ENCODE data around the gene ARHGEF5. TPM values are rescaled to one million over a fixed set of nuclear protein-coding genes. Genes with fewer than 3 reads are reported as not detected.
"Not testable (repeated sequence)": the region's sequence is repeated elsewhere in the genome, so short reads cannot be mapped to it uniquely, and the experiment has no call there.

The ARHGEF5 gene
- total RNA-seq, 2 donors from 2014 or later = 4.7 to 5.0 TPM

GRCh38 chr7:144356860-144357259 is 1.7 kb downstream of the ARHGEF5 start:
- not testable (repeated sequence) for H3K9me3 ChIP-seq; H3K27ac ChIP-seq; DNase-seq (ENCODE audit: low spot score); H3K4me1 ChIP-seq; H3K27me3 ChIP-seq; H3K4me3 ChIP-seq; H3K36me3 ChIP-seq

GRCh38 chr7:144362061-144362460 is 6.9 kb downstream of the ARHGEF5 start:
- H3K4me3 ChIP-seq; DNase-seq (ENCODE audit: low spot score); H3K36me3 ChIP-seq; H3K27ac ChIP-seq; H3K27me3 ChIP-seq; H3K9me3 ChIP-seq; H3K4me1 ChIP-seq: not testable (repeated sequence)

- not testable (repeated sequence) for H3K27me3 ChIP-seq; H3K27ac ChIP-seq; H3K4me1 ChIP-seq; DNase-seq (ENCODE audit: low spot score); H3K9me3 ChIP-seq; H3K36me3 ChIP-seq; H3K4me3 ChIP-seq
These were observed 10.3 kb downstream of the ARHGEF5 start for GRCh38 chr7:144365523-144365922.

GRCh38 chr7:144367250-144367649 is 12.0 kb downstream of the ARHGEF5 start:
- not testable (repeated sequence) for H3K9me3 ChIP-seq; DNase-seq (ENCODE audit: low spot score); H3K36me3 ChIP-seq; H3K4me3 ChIP-seq; H3K27ac ChIP-seq; H3K27me3 ChIP-seq; H3K4me1 ChIP-seq

- not testable (repeated sequence) for DNase-seq (ENCODE audit: low spot score); H3K36me3 ChIP-seq; H3K4me1 ChIP-seq; H3K27ac ChIP-seq; H3K9me3 ChIP-seq; H3K27me3 ChIP-seq; H3K4me3 ChIP-seq
These were observed 14.0 kb downstream of the ARHGEF5 start for GRCh38 chr7:144369221-144369620.

GRCh38 chr7:144378651-144379050 is 23.4 kb downstream of the ARHGEF5 start:
- TF ChIP-seq CTCF (IDR thresholded peaks at IDR 0.05) = no peak
- DNase-seq (ENCODE audit: low spot score) = no peak
- H3K27me3 ChIP-seq = no peaks in the 10 kb centered on the region
- no peaks in the 10 kb centered on the region for H3K4me1 ChIP-seq
- H3K4me3 ChIP-seq = no peak overlapping the region
- H3K36me3 ChIP-seq = no peaks in the 10 kb centered on the region
- no peaks in the 10 kb centered on the region for H3K9me3 ChIP-seq
- no peak overlapping the region for H3K27ac ChIP-seq

GRCh38 chr7:144379776-144380384 is 24.7 kb downstream of the ARHGEF5 start:
- H3K4me3 ChIP-seq = no peak overlapping the region
- H3K36me3 ChIP-seq = no peaks in the 10 kb centered on the region
- no peak for DNase-seq (ENCODE audit: low spot score)

GRCh38 chr7:144384071-144384470 is 28.9 kb downstream of the ARHGEF5 start:
- Histone ChIP-seq H3K27me3 (no peaks in the 10 kb centered on the region), H3K36me3 (no peaks in the 10 kb centered on the region), H3K4me1 (no peaks in the 10 kb centered on the region), H3K27ac (no peak overlapping the region), H3K9me3 (no peaks in the 10 kb centered on the region), H3K4me3 (no peak overlapping the region)
- DNase-seq (ENCODE audit: low spot score) = no peak
- TF ChIP-seq CTCF (IDR thresholded peaks at IDR 0.05) = no peak

More at GRCh38 chr7:144379776-144380384, 24.7 kb downstream of the ARHGEF5 start:
- H3K4me1 ChIP-seq = no peaks in the 10 kb centered on the region
- no peak overlapping the region for H3K27ac ChIP-seq
- H3K9me3 ChIP-seq = no peaks in the 10 kb centered on the region
- no peak for TF ChIP-seq CTCF (IDR thresholded peaks at IDR 0.05)
- no peaks in the 10 kb centered on the region for H3K27me3 ChIP-seq
